Lower lobe of right lung (tissue), 2 donors: ENCODE results near the gene LASP1NB.
A peak's percentile ranks its signal among the peaks of the same experiment; 100 is the strongest.

ENCODE experiments used
- ATAC-seq, 2 donors: fragments of 200-7000 bp; cut with Tn5 transposase; one replicate each; pipeline ENCODE4 v1.9.1; 2020 to 2022; ENCODE audit warnings: mild to moderate bottlenecking in 2 of 2, moderate library complexity in 2 of 2
- DNase-seq: peaks from one replicate; pipeline ENCODE4 v3.0.0-alpha.2; 2020
- H3K27ac ChIP-seq: fragments of 200-600 bp; one replicate; pipeline ENCODE4 v1.8.0; 2022
- H3K27me3 ChIP-seq: fragments of 200-600 bp; one replicate; pipeline ENCODE4 v1.8.0; 2022; ENCODE audit warnings: low read depth
- H3K36me3 ChIP-seq: fragments of 200-600 bp; one replicate; pipeline ENCODE4 v1.8.0; 2022; ENCODE audit warnings: mild to moderate bottlenecking
- H3K4me1 ChIP-seq: fragments of 200-600 bp; one replicate; pipeline ENCODE4 v1.8.0; 2022
- H3K4me3 ChIP-seq: fragments of 200-600 bp; one replicate; pipeline ENCODE4 v1.8.0; 2022; ENCODE audit warnings: mild to moderate bottlenecking
- H3K9me3 ChIP-seq: fragments of 200-600 bp; one replicate; pipeline ENCODE4 v1.8.0; 2022
- intact Hi-C: fragments of 100-400 bp; cut with DNase I; formaldehyde crosslinking; loops from one replicate; pipeline ENCODE4 v1.11.0; 2022
- TF ChIP-seq, protein P1 (sequence below): fragments of 200-600 bp; IDR thresholded peaks from one replicate; pipeline ENCODE4 v1.8.0; 2022; ENCODE audit warnings: antibody characterized with exemption, mild to moderate bottlenecking
- donor health status: DM: no; HTN: yes; CAD: no; lungs with severe emphysema.

The LASP1NB gene

GRCh38 chr17:38889745-38890409 lies 35.5 kb upstream of the LASP1NB start:
- Histone ChIP-seq H3K36me3 (peaks cover 83% of the 10 kb centered on the region), H3K4me1 (peaks cover 67% of the 10 kb centered on the region), H3K27ac (peak overlapping the region; percentile 31), H3K4me3 (no peak overlapping the region), H3K27me3 (no peaks in the 10 kb centered on the region), H3K9me3 (no peaks in the 10 kb centered on the region)
- intact Hi-C loops, result no loop called here
- ATAC-seq (no peak), DNase-seq (no peak)
- TF ChIP-seq, protein P1, sequence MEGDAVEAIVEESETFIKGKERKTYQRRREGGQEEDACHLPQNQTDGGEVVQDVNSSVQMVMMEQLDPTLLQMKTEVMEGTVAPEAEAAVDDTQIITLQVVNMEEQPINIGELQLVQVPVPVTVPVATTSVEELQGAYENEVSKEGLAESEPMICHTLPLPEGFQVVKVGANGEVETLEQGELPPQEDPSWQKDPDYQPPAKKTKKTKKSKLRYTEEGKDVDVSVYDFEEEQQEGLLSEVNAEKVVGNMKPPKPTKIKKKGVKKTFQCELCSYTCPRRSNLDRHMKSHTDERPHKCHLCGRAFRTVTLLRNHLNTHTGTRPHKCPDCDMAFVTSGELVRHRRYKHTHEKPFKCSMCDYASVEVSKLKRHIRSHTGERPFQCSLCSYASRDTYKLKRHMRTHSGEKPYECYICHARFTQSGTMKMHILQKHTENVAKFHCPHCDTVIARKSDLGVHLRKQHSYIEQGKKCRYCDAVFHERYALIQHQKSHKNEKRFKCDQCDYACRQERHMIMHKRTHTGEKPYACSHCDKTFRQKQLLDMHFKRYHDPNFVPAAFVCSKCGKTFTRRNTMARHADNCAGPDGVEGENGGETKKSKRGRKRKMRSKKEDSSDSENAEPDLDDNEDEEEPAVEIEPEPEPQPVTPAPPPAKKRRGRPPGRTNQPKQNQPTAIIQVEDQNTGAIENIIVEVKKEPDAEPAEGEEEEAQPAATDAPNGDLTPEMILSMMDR, result no peak

DNA sequence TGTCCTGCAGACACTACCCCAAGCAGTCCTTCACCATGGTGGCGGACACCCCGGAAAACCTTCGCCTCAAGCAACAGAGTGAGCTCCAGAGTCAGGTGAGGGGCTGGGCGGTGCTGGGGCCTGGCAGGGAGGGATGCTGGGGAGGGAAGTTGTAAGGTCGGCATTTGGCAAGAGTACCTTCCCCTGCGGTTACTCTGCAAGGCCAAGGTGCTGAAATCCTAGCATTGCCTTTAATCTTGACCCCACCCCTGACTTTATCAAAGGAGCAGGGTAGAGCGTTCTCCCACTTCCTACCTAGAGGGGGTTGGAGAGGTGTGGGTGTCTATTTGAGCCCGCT lies 35.0 kb upstream of the LASP1NB start:
- H3K9me3 ChIP-seq, result no peaks in the 10 kb centered on the region
- peaks cover 64% of the 10 kb centered on the region for H3K4me1 ChIP-seq

DNA sequence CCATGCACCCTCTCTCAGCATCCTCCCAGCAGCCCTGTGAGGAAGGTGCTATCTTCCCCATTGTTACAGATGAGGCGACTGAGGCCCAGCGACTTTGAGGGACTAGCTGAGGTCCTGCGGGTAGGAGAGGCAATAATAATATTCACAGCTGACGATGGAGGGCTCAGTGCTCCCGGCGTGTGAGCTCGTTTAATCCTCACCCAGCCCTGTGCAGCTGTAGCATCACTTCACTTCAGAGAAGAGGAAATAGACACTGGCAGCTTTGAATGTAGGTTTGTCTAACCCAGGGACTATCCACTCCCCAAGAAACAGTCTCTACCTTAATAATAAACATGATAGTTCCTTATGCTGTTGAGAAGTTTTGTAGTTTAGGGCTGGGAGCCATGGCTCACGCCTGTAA lies 34.0 kb upstream of the LASP1NB start:
- H3K4me1 ChIP-seq, result peaks cover 64% of the 10 kb centered on the region

More for the DNA sequence above, 35.0 kb upstream of the LASP1NB start:
- no peak overlapping the region for H3K4me3 ChIP-seq
- TF ChIP-seq, protein P1, result no peak
- intact Hi-C loops, result no loop called here
- ATAC-seq (no peak), DNase-seq (no peak)
- no peaks in the 10 kb centered on the region for H3K27me3 ChIP-seq
- peak overlapping the region; percentile 31 for H3K27ac ChIP-seq
- peaks cover 88% of the 10 kb centered on the region for H3K36me3 ChIP-seq

GRCh38 chr17:38892083-38892482 lies 33.3 kb upstream of the LASP1NB start:
- TF ChIP-seq, protein P1, result no peak
- peaks cover 65% of the 10 kb centered on the region for H3K4me1 ChIP-seq
- H3K9me3 ChIP-seq, result no peaks in the 10 kb centered on the region
- ATAC-seq, result no peak
- no peak overlapping the region for H3K4me3 ChIP-seq
- no peak for DNase-seq
- H3K36me3 ChIP-seq, result peaks cover 92% of the 10 kb centered on the region
- H3K27me3 ChIP-seq, result no peaks in the 10 kb centered on the region
- intact Hi-C loops, result no loop called here
- H3K27ac ChIP-seq, result no peak overlapping the region

More for the DNA sequence above, 34.0 kb upstream of the LASP1NB start:
- no peak for ATAC-seq
- TF ChIP-seq, protein P1, result no peak
- H3K4me3 ChIP-seq, result no peak overlapping the region
- intact Hi-C loops, result no loop called here
- DNase-seq, result no peak
- no peaks in the 10 kb centered on the region for H3K27me3 ChIP-seq
- no peaks in the 10 kb centered on the region for H3K9me3 ChIP-seq
- H3K36me3 ChIP-seq, result peaks cover 92% of the 10 kb centered on the region
- H3K27ac ChIP-seq, result peak overlapping the region; percentile 6

DNA sequence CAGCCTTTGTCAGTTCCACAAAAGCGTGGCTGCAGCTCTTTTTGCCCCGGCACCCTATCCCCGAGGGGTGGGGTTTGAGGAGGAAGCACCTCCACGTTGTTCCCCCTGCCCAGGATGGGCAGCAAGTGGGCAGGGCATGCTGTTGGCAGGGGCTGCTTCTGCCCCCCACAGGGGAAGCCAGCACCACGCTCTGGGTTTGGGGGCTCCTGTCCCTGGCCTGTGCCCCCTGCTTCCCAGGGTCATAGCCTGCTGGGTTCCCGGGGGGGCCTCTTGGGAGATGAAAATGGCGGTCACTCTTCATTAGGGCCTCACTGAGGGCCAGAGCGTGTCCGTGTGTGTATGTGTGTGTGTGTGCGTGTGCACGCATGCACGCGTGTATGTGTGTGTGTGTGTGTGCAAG lies 32.8 kb upstream of the LASP1NB start:
- peaks cover 92% of the 10 kb centered on the region for H3K36me3 ChIP-seq
- no peak overlapping the region for H3K4me3 ChIP-seq
- intact Hi-C loops, result no loop called here
- H3K27ac ChIP-seq, result peak overlapping the region; percentile 50
- DNase-seq (no peak), ATAC-seq (no peak)
- H3K27me3 ChIP-seq, result no peaks in the 10 kb centered on the region
- peaks cover 66% of the 10 kb centered on the region for H3K4me1 ChIP-seq
- TF ChIP-seq, protein P1, result no peak
- H3K9me3 ChIP-seq, result no peaks in the 10 kb centered on the region
